ENCODE results near the gene OR2H2. TPM values are rescaled to one million over a fixed set of nuclear protein-coding genes. Genes with fewer than 3 reads are reported as not detected.
A peak's percentile ranks its signal among the peaks of the same experiment; 100 is the strongest.

The OR2H2 gene
- total RNA-seq, 8 experiments from 2014 or later, result 0.20 to 1.4 (median 0.55) TPM

DNA sequence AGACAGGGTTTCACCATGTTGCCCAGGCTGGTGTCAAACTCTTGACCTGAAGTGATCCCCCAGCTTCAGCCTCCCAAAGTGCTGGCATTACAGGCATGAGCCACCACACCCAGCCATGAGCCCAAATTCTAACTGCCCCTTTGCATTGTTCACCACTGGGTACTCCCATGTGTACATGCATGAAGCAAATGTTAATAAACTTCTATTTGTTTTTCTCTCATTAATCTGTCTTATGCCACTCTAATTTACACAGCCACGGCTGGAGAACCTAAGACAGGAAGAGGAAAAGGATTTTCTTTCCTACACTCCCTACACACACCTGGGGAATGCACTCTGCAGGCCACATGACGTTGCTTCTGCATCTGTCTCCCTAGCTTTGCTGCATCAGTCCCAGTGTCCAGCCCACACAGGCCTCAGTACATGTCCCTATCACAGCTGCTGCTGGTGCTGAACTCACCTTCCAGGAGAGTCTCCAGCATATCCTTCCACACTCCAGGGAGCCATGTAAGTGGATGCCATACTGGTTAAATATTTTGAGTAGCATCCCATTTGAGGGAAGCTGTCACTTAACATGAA, 13.3 kb downstream of the OR2H2 start:
- in situ Hi-C loops (cut with MboI; ENCODE audit: low pct_unique_long_range_greater_than_20kb in 2 of 9, low sequenced_read_pairs in 9 of 9, unreplicated experiment in 9 of 9), result loop anchor here in 2 of 9 experiments (25.0 kb wide), 2 partner anchors 436 to 911 kb away; partner anchors contain the start of gene OR2J2 (in 1 of the 2)
- H3K4me3 ChIP-seq, result no peak overlapping the region
- peak in 1 of 8 experiments; percentile 51 for ATAC-seq (replicated peaks in 6 of 8)
- no peak overlapping the region for H3K27ac ChIP-seq
- H3K4me1 ChIP-seq (replicated peaks in 1 of 2), result peaks cover 5 to 7% of the 10 kb centered on the region in 2 donors
- 0 to 100% (median 88%) methylated on average over 1 to 2 of the region's 2 CpGs; no CpG with 5 or more reads in 5 of the 10 experiments for WGBS, 10 experiments

DNA sequence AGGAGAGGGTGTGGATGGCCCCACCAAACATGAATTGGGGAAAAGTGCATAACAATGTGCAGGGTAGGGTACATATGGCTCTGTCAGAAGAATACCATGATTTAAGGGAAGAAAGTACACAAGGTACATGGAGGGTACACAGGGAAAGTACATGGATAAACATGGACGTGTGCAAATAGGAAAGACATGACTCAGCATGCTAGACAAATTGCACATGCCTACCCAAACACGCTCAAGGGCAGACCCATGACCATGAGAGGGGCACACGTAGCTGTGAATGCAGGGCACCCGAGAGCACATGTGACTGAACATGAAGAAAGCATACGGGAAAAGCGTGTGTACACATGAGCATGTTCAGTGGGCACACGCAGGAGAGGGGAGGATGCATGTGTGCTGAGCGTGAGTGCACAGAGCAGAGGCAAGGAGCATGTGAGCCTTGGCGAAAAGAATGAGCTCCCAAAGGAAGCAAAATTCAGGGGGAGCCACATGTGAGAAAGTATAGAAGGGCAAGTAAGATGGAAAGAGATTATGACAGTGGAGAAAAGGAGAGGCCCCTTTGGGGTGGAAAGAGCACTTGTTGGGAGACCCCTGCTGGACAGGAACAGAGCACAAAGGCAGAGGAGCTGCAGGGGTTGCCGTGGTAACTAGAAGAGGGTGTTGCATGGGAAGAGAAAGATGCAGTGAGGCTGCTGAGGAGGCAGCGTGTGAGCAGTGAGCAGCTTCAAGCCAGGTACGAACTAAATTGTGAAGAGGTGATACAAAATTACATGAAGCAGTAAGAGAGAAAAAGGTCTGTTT, 17.8 kb downstream of the OR2H2 start:
- WGBS, 10 experiments, result 25 to 100% (median 79%) methylated on average over 1 to 11 of the region's 12 CpGs; no CpG with 5 or more reads in 1 of the 10 experiments
- no peak overlapping the region for H3K4me3 ChIP-seq
- H3K4me1 ChIP-seq (replicated peaks in 1 of 2), result peaks cover 8 to 9% of the 10 kb centered on the region in 2 donors
- in situ Hi-C loops (cut with MboI; ENCODE audit: low pct_unique_long_range_greater_than_20kb in 2 of 9, low sequenced_read_pairs in 9 of 9, unreplicated experiment in 9 of 9), result loop anchor here in 1 of 9 experiments (25.0 kb wide), 1 partner anchor 615 kb away; no protein-coding TSS in a partner anchor
- peak; percentile 31 to 99 (median 97) for ATAC-seq (replicated peaks in 6 of 8)
- H3K27ac ChIP-seq, result no peak overlapping the region

- ATAC-seq (replicated peaks in 6 of 8), result peak in 5 of 8 experiments; percentile 18 to 48 (median 27)
- 69 to 94% (median 86%) methylated on average over 3 to 9 of the region's 11 CpGs; no CpG with 5 or more reads in 3 of the 10 experiments for WGBS, 10 experiments
- in situ Hi-C loops (cut with MboI; ENCODE audit: low pct_unique_long_range_greater_than_20kb in 2 of 9, low sequenced_read_pairs in 9 of 9, unreplicated experiment in 9 of 9), result loop anchor here in 1 of 9 experiments (25.0 kb wide), 1 partner anchor 616 kb away; no protein-coding TSS in a partner anchor
These were observed 18.5 kb downstream of the OR2H2 start for GRCh38 chr6:29603456-29603855.

GRCh38 chr6:29603930-29604329, 19.0 kb downstream of the OR2H2 start:
- H3K4me3 ChIP-seq, result no peak overlapping the region
- no peak overlapping the region for H3K27ac ChIP-seq
- in situ Hi-C loops (cut with MboI; ENCODE audit: low pct_unique_long_range_greater_than_20kb in 2 of 9, low sequenced_read_pairs in 9 of 9, unreplicated experiment in 9 of 9), result loop anchor here in 1 of 9 experiments (25.0 kb wide), 1 partner anchor 617 kb away; no protein-coding TSS in a partner anchor
- WGBS, 10 experiments, result 43 to 100% (median 79%) methylated on average over 1 to 2 of the region's 2 CpGs
- peaks cover 8 to 9% of the 10 kb centered on the region in 2 donors for H3K4me1 ChIP-seq (replicated peaks in 1 of 2)
- peak in 3 of 8 experiments; percentile 61 to 80 (median 76) for ATAC-seq (replicated peaks in 6 of 8)

More at GRCh38 chr6:29603456-29603855, 18.5 kb downstream of the OR2H2 start:
- Histone ChIP-seq H3K4me3 (no peak overlapping the region), H3K27ac (no peak overlapping the region), H3K4me1 (replicated peaks in 1 of 2) (peaks cover 8 to 9% of the 10 kb centered on the region in 2 donors)

- Histone ChIP-seq H3K27ac (no peak overlapping the region), H3K4me1 (replicated peaks in 1 of 2) (peaks cover 3 to 4% of the 10 kb centered on the region in 2 donors), H3K4me3 (no peak overlapping the region)
- ATAC-seq (replicated peaks in 6 of 8), result no peak
- in situ Hi-C loops (cut with MboI; ENCODE audit: low pct_unique_long_range_greater_than_20kb in 2 of 9, low sequenced_read_pairs in 9 of 9, unreplicated experiment in 9 of 9), result loop anchor here in 1 of 9 experiments (25.0 kb wide), 1 partner anchor 621 kb away; no protein-coding TSS in a partner anchor
These were observed 23.2 kb downstream of the OR2H2 start for GRCh38 chr6:29608131-29608530.

- ATAC-seq (replicated peaks in 6 of 8), result peak in 1 of 8 experiments; percentile 51
- no peaks in the 10 kb centered on the region for H3K4me1 ChIP-seq (replicated peaks in 1 of 2)
- in situ Hi-C loops (cut with MboI; ENCODE audit: low pct_unique_long_range_greater_than_20kb in 2 of 9, low sequenced_read_pairs in 9 of 9, unreplicated experiment in 9 of 9), result loop anchor here in 1 of 9 experiments (25.0 kb wide), 1 partner anchor 623 kb away; no protein-coding TSS in a partner anchor
- H3K4me3 ChIP-seq, result no peak overlapping the region
- H3K27ac ChIP-seq, result no peak overlapping the region
- WGBS, 10 experiments, result 80 to 100% (median 100%) methylated on average over 1 to 3 of the region's 4 CpGs; no CpG with 5 or more reads in 5 of the 10 experiments
These were observed 25.6 kb downstream of the OR2H2 start for GRCh38 chr6:29610540-29610939.

DNA sequence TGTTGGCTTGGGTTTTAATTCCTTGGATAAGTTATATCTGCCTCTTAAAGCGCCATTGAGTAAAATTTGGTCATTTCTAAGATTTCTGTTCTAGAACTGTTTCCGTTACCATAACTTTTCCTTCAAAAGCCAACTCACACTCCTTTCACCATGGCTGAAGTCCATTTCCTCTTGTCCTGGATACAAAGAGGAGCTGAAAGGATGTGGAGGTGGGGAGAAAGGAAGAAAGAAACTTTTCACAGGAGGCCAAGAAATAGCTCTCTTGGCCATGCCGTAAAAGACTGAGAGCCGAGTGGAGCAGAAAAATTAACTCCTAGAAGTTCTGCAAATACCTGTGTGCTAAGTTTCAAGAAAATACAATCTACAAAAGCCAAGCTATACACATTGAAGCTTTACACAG, 26.5 kb downstream of the OR2H2 start:
- Histone ChIP-seq H3K4me1 (replicated peaks in 1 of 2) (no peaks in the 10 kb centered on the region), H3K4me3 (no peak overlapping the region), H3K27ac (no peak overlapping the region)
- no peak for ATAC-seq (replicated peaks in 6 of 8)
- 71 to 100% (median 93%) methylated on average over 1 to 4 of the region's 4 CpGs for WGBS, 10 experiments
- in situ Hi-C loops (cut with MboI; ENCODE audit: low pct_unique_long_range_greater_than_20kb in 2 of 9, low sequenced_read_pairs in 9 of 9, unreplicated experiment in 9 of 9), result loop anchor here in 1 of 9 experiments (25.0 kb wide), 1 partner anchor 624 kb away; no protein-coding TSS in a partner anchor

GRCh38 chr6:29617782-29618554, 33.0 kb downstream of the OR2H2 start:
- in situ Hi-C loops (cut with MboI; ENCODE audit: low pct_unique_long_range_greater_than_20kb in 2 of 9, low sequenced_read_pairs in 9 of 9, unreplicated experiment in 9 of 9), result loop anchor here in 1 of 9 experiments (25.0 kb wide), 1 partner anchor 631 kb away; no protein-coding TSS in a partner anchor
- ATAC-seq (replicated peaks in 6 of 8), result no peak
- no peak overlapping the region for H3K27ac ChIP-seq
- H3K4me3 ChIP-seq, result no peak overlapping the region
- H3K4me1 ChIP-seq (replicated peaks in 1 of 2), result no peaks in the 10 kb centered on the region
- 78 to 100% (median 96%) methylated on average over 3 to 7 of the region's 8 CpGs for WGBS, 10 experiments

- ATAC-seq (replicated peaks in 6 of 8), result no peak
- H3K4me3 ChIP-seq, result no peak overlapping the region
- no peak overlapping the region for H3K27ac ChIP-seq
- in situ Hi-C loops (cut with MboI; ENCODE audit: low pct_unique_long_range_greater_than_20kb in 2 of 9, low sequenced_read_pairs in 9 of 9, unreplicated experiment in 9 of 9), result loop anchor here in 1 of 9 experiments (25.0 kb wide), 1 partner anchor 632 kb away; no protein-coding TSS in a partner anchor
- peaks cover 0 to 4% of the 10 kb centered on the region in 2 donors for H3K4me1 ChIP-seq (replicated peaks in 1 of 2)
- 82 to 100% (median 88%) methylated on average over 1 of the region's 1 CpG; no CpG with 5 or more reads in 5 of the 10 experiments for WGBS, 10 experiments
These were observed 34.7 kb downstream of the OR2H2 start for GRCh38 chr6:29619578-29620160.

GRCh38 chr6:29620630-29621029, 35.7 kb downstream of the OR2H2 start:
- 42 to 93% (median 76%) methylated on average over 1 to 3 of the region's 4 CpGs; no CpG with 5 or more reads in 3 of the 10 experiments for WGBS, 10 experiments
- H3K4me3 ChIP-seq, result no peak overlapping the region
- in situ Hi-C loops (cut with MboI; ENCODE audit: low pct_unique_long_range_greater_than_20kb in 2 of 9, low sequenced_read_pairs in 9 of 9, unreplicated experiment in 9 of 9), result loop anchor here in 1 of 9 experiments (25.0 kb wide), 1 partner anchor 633 kb away; no protein-coding TSS in a partner anchor

DNA sequence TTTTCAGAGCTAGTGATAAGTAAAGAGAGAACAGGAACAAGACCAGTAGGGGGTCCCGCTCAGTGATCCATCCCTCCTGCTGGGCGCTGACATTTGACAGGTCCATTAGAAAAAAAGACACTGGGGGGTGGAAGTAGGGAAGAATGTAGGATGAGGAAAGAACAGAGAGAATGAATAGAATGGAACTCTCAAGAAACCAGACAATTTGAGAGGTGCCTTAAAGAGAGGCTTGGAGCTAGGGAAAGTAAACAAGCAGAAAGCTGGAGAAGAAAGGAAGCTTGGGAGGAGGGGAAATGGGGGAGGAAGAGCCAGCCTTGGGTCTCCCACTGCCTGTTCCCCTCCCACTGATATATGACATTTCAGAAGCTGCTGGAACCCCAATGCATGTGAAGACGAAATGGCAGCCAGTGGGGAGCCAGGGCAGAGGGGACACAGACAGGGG, 39.6 kb downstream of the OR2H2 start:
- no peak for ATAC-seq (replicated peaks in 6 of 8)
- WGBS, 10 experiments, result 29 to 92% (median 47%) methylated on average over 1 to 2 of the region's 3 CpGs; no CpG with 5 or more reads in 6 of the 10 experiments
- Histone ChIP-seq H3K27ac (no peak overlapping the region), H3K4me3 (no peak overlapping the region), H3K4me1 (replicated peaks in 1 of 2) (peaks cover 8% of the 10 kb centered on the region in 2 donors)
- in situ Hi-C loops (cut with MboI; ENCODE audit: low pct_unique_long_range_greater_than_20kb in 2 of 9, low sequenced_read_pairs in 9 of 9, unreplicated experiment in 9 of 9), result loop anchor here in 1 of 9 experiments (25.0 kb wide), 1 partner anchor 637 kb away; no protein-coding TSS in a partner anchor

More at GRCh38 chr6:29620630-29621029, 35.7 kb downstream of the OR2H2 start:
- ATAC-seq (replicated peaks in 6 of 8), result peak in 1 of 8 experiments; percentile 29
- H3K4me1 ChIP-seq (replicated peaks in 1 of 2), result peaks cover 0 to 8% of the 10 kb centered on the region in 2 donors
- H3K27ac ChIP-seq, result no peak overlapping the region

Measured in motor neuron (in vitro differentiated cells).